Activated CD8-positive, alpha-beta memory T cell treated with anti-CD3 and anti-CD28 coated beads, Interleukin-2, amount 50 U/mL, for 24 hours (primary cell): ENCODE measurements around the gene C1orf167.

Source experiments
- DNase-seq: peaks from one replicate; pipeline ENCODE4 v3.0.0-alpha.2; 2020; ENCODE audit errors: extremely low read depth

The C1orf167 gene, protein sequence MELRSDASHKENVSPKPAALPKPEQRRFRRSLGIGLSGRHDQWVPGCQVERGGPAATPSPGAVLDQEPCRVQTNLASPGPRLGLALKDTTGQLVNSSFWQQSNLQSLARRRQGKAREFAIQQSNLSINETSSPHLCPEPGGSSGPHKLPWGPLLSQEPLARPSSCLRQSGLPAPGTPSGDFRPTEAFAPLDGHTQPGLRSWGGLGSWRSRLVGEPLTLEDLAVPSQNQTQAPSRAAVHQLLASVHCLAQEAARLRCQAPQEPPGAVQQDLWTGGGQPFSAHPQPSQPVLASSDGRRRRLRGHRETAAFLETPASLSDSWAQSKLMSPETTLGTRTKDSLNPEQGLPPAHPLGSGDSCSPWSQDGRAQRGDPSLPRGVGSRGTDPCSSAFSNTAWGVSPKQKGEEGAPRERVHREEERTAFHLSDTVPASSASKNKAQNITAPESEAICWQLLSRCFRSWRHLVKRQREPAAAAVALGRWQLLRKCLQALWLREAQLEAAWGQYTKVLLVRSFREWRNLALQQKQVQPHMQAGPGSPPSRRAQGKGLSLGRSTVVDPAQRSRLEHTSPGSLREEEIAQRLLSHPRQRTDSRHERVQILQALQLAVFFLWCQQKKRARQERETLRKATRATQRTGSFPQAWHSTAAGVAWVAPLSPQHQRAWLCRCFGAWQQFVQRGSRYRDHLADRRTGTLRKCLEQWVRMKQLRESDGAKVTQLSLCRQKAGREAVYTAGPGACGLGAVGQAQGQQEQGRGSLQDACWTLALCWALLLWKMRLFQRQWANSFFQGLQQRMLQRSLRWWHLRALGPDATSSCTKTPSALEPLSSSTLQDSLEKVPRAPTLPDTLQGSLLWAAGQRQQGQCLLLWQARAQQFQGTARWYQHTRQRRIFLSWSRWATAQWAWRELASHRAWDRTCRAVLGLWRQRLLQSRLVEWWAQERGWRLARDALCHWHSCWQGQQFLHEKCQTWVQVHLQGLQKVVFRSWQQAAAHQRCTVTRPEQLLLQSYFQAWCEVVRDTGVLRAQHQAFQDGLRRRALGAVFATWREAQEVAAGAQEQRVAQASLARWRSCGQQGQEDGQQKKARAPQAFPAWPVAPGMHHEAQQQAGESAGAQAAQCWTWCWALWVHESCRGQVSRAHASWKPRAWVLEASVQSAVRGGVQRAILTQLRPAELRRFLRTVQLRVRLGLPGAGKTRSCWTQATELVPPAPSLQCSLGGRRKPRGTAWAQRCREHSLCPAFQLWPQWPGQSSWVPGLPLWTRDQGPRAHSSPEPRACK (N-terminal part only)

DNA sequence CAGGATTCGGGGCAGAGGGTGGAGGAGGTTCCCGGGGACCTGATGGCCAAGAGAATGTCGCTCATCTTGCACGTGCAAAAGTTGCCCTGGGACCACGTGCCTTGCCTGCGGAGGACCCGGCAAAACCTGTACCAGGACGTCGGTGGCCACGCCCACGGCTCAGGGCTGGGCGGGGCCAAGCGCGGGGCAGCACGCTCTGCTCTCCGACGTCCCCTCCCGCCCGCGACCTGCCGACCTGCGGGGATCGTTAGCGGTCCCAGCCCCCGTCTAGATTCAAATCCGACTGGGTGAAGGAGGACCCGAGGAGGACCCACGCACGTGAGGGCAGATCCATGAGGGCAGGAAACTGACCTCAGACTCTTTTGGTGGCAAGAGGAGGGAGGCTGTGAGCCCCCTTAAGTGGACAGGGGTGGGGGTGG is at the start of gene C1orf167:
Gene C1orf167 (plus strand): TSS at position 206 of the 419 bp plus-strand sequence. CDS start 2,208 bp downstream, outside the sequence.
- no peak for DNase-seq

DNA sequence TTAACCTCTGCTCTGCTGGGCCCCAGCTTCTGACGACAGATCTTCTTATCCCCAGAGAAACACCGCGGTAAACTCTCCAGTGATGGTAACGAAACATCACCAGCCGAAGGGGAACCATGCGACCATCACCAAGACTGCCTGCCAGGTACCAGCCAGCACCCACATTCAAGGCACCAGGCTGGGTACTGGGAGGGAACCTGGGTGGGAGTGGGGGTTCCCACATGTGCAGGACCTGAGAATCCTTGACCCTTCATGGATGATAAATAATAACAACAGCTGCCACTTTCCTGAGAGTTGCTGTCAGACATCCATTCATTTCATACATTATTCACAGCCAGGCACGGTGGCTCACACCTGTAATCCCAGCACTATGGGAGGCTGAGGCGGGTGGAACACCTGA is 49.7 kb upstream of the C1orf167 start:
- DNase-seq = no peak

GRCh38 chr1:11713095-11713494 is 48.9 kb upstream of the C1orf167 start:
- no peak for DNase-seq

- DNase-seq = no peak
Observed at GRCh38 chr1:11714831-11715575, 47.0 kb upstream of the C1orf167 start.

GRCh38 chr1:11719313-11720032 is 42.5 kb upstream of the C1orf167 start:
- peak; percentile 67 for DNase-seq

DNA sequence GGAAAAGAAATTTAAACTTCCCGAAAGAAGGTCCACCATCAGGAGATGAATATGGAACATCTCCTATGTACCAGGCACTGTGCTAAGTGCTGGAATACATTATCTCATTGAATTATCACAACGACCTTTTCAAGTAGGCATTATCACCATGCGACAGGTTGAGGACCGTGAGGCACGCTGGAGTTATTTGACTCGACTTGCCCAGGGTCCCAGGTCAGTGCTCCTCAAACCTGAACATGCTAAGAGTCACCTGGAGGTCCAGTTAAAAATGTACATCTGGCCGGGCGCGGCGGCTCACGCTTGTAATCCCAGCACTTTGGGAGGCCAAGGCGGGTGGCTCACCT is 42.0 kb upstream of the C1orf167 start:
- no peak for DNase-seq

DNA sequence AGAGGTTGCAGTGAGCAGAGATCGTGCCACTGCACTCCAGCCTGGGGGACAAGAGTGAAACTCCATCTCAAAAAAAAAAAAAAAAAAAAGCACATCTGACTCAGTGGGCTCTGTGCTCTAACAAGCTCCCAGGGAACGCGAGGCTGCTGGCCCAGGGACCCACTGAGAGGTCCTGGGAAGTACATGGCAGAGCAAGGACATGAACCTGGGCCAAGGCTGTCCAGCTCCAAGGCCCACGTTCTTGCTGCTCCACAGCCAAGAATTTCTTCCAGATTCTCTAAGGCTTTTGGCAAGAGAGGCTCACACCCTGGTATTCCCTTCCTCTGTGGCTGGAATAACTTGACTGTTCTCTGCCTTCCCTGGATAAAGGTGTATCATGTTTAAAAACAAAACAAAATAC is 41.5 kb upstream of the C1orf167 start:
- no peak for DNase-seq

GRCh38 chr1:11721311-11721710 is 40.7 kb upstream of the C1orf167 start:
- no peak for DNase-seq

- DNase-seq = no peak
Observed at GRCh38 chr1:11722538-11722937, 39.5 kb upstream of the C1orf167 start.

- no peak for DNase-seq
Observed at GRCh38 chr1:11725616-11726015, 36.4 kb upstream of the C1orf167 start.

- DNase-seq = no peak
Observed at GRCh38 chr1:11727119-11727518, 34.9 kb upstream of the C1orf167 start.

GRCh38 chr1:11728126-11728806 is 33.7 kb upstream of the C1orf167 start:
- no peak for DNase-seq

DNA sequence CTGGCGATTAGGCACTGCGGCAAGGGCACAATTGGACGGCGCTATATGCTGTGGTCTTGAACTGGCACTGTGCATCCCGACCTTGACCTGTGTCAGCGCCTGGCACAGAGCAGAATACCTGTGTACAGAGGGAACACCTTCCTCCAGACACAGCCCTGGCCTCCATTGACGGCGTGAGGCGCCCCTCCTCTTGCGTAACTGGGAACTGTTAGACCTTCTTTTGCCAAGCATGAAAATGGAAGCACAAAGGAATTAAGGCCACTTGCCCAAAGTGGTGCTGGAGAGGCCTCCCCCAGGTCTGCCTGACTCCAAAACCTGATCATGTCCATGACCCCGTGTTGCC is 32.9 kb upstream of the C1orf167 start:
- no peak for DNase-seq

- no peak for DNase-seq
Observed at GRCh38 chr1:11729498-11730428, 32.2 kb upstream of the C1orf167 start.

- no peak for DNase-seq
Observed at GRCh38 chr1:11730429-11730891, 31.5 kb upstream of the C1orf167 start.

GRCh38 chr1:11731691-11732283 is 30.2 kb upstream of the C1orf167 start:
- no peak for DNase-seq

GRCh38 chr1:11733306-11733705 is 28.7 kb upstream of the C1orf167 start:
- no peak for DNase-seq

DNA sequence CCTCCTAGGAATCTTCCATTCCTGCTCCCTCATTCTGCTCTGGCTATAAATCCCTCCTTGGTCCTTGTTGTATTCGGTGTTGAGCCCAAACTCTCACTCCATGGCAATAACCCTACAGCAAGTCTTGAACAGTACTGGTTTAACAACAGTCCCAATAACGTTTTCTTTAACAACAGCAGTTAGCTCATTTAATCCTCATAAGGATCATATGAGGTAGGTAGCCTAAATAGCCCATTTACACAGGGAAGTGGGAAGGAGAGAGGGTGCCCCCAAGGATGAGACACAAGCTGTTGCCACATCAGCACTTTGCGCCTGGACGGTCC is 26.5 kb upstream of the C1orf167 start:
- DNase-seq = no peak
